ENCODE data around the gene BOD1L2.

DNA sequence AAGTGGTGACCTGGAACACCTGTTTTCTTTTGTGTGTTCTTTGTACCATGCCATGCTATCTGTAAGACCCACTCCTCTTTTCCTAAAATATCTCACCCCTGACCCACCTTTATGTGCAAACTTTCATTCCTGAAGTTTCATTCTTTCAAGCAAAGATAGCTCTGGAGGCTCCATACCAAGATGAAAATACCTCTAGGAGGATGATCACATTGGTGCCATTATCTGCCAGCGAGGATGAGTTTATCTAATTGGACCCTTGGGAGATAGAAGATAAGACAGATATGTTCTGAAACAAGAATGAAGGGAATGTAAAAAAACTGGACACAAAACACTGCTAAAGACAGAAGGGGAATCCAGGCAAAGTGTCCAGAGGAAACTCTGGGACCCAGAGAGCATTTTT lies 24.1 kb downstream of the BOD1L2 start:
- TF ChIP-seq, protein P1, sequence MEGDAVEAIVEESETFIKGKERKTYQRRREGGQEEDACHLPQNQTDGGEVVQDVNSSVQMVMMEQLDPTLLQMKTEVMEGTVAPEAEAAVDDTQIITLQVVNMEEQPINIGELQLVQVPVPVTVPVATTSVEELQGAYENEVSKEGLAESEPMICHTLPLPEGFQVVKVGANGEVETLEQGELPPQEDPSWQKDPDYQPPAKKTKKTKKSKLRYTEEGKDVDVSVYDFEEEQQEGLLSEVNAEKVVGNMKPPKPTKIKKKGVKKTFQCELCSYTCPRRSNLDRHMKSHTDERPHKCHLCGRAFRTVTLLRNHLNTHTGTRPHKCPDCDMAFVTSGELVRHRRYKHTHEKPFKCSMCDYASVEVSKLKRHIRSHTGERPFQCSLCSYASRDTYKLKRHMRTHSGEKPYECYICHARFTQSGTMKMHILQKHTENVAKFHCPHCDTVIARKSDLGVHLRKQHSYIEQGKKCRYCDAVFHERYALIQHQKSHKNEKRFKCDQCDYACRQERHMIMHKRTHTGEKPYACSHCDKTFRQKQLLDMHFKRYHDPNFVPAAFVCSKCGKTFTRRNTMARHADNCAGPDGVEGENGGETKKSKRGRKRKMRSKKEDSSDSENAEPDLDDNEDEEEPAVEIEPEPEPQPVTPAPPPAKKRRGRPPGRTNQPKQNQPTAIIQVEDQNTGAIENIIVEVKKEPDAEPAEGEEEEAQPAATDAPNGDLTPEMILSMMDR (IDR thresholded peaks at IDR 0.05; ENCODE audit: low read length), result no peak
- TF ChIP-seq EZH2 (IDR thresholded peaks at IDR 0.05; ENCODE audit: borderline replicate concordance, low read length), result no peak

Data from OCI-LY1 (cell line).